ENCODE measurements around the gene ZNF580.
A peak's percentile ranks its signal among the peaks of the same experiment; 100 is the strongest.

Gene ZNF580

GRCh38 chr19:55679343-55680257, 38.8 kb downstream of the ZNF580 start:
- no peak for DNase-seq

GRCh38 chr19:55680339-55681130, 39.7 kb downstream of the ZNF580 start:
- no peak for DNase-seq

- DNase-seq, result no peak
Measured at GRCh38 chr19:55681131-55682092, 40.6 kb downstream of the ZNF580 start.

GRCh38 chr19:55683449-55684261, 42.9 kb downstream of the ZNF580 start:
- no peak for DNase-seq

- no peak for DNase-seq
Measured at GRCh38 chr19:55684946-55685681, 44.3 kb downstream of the ZNF580 start.

GRCh38 chr19:55685776-55686175, 45.0 kb downstream of the ZNF580 start:
- DNase-seq, result no peak

- DNase-seq, result no peak
Measured at GRCh38 chr19:55686311-55687050, 45.7 kb downstream of the ZNF580 start.

GRCh38 chr19:55687281-55688201, 46.7 kb downstream of the ZNF580 start:
- no peak for DNase-seq

- peak; percentile 65 for DNase-seq
Measured at GRCh38 chr19:55688422-55689218, 47.8 kb downstream of the ZNF580 start.

GRCh38 chr19:55689411-55690108, 48.8 kb downstream of the ZNF580 start:
- DNase-seq, result no peak

GRCh38 chr19:55690109-55690768, 49.4 kb downstream of the ZNF580 start:
- no peak for DNase-seq

GRCh38 chr19:55690769-55691545, 50.2 kb downstream of the ZNF580 start:
- DNase-seq, result no peak

GRCh38 chr19:55691561-55692481, 51.0 kb downstream of the ZNF580 start:
- DNase-seq, result no peak

GRCh38 chr19:55692681-55693081, 51.9 kb downstream of the ZNF580 start:
- DNase-seq, result no peak

Data from NCI-H510A (cell line).